Umbilical cord (tissue), 2 donors: ENCODE results near the gene LEO1. TPM values are rescaled to one million over a fixed set of nuclear protein-coding genes. Genes with fewer than 3 reads are reported as not detected.
A peak's percentile ranks its signal among the peaks of the same experiment; 100 is the strongest.

Experiments
- DNase-seq: peaks from one replicate; pipeline ENCODE4 v3.0.0-alpha.2; 2015; ENCODE audit warnings: low spot score
- total RNA-seq: library from RNA; depleted of rRNA; stranded (reverse); fragments of >200 nt; gene quantifications from one replicate; pipeline ENCODE4 v1.2.3, GENCODE V29; 2014; ENCODE audit warnings: low replicate concordance; ENCODE audit not compliant: insufficient read depth

Gene LEO1
- total RNA-seq, 1 donor from 2014 or later = 17.8 TPM

DNA sequence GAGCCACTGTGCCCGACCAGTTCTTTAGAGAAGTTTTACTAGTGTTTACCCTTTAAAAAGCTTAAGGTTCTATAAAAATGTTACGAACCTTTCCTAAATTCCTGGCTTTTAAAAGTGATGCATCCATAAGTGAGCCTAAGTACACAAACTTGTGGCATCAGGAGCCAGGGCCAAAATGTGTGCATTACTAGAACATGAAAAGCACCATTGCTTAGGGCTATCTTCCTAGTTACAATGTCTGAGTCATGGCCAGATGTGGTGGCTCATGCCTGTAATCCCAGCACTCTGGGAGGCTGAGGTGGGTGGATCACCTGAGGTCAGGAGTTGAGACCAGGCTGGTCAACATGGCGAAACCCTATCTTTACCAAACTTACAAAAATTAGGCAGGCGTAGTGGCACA, 39.9 kb downstream of the LEO1 start:
- no peak for DNase-seq

DNA sequence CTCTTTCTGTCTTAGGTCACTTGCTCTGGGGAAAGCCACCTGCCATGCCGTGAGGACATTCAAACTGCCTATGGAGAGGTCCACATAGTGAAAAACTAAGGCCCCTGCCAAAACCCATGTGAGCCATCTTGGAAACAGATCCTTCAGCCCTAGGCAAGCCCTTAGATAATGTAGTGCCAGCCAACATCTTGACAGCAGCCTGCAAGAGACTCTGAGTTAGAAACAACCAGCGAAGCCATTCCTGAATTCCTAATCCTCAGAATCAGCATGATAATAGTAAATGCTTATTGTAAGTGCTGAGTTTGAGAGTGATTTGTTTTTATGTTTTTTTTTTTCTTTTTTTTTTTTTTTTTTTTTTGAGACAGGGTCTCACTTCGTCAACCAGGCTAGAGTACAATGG, 40.6 kb downstream of the LEO1 start:
- DNase-seq = no peak

DNA sequence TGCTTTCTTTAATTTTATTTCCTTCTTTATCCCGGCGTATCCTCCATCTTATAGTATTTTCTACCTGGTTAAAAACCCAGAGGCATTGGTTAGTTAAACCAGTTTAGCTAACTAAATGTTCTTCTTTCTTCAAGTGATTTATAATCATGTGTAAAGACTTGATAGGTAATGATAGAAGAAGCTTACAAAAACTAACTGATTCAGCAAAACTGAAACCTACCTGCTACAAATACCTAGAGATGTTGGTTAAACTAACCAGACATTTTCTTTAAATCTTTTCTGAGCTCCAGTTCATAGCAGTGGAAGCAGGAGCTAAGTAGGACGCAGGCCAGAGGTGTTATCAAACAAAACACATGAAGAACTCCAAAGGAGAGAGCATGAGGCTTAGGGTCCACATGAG, 44.8 kb downstream of the LEO1 start:
- DNase-seq = no peak

- DNase-seq = no peak
These were observed 47.2 kb downstream of the LEO1 start for GRCh38 chr15:51924156-51925068.

DNA sequence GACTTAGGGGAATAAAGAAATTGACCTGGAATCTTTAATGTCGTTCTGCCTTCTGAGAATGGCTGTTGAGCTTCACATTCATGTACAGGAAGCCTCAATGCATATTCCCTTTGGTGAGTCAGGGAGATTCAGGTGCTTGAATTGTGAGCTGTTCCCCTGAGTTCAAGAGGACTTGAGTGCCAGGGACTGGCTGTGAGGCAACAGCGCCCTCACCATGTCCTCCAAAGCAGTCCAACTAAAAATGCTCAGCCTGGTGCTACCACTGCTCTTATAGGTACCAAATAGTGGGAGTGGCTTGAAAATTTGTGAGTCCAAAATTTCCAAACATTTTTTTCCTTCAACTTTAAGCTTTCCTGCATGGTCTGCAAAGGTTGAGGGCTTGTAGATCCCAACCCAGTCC, 54.1 kb downstream of the LEO1 start:
- DNase-seq = no peak

DNA sequence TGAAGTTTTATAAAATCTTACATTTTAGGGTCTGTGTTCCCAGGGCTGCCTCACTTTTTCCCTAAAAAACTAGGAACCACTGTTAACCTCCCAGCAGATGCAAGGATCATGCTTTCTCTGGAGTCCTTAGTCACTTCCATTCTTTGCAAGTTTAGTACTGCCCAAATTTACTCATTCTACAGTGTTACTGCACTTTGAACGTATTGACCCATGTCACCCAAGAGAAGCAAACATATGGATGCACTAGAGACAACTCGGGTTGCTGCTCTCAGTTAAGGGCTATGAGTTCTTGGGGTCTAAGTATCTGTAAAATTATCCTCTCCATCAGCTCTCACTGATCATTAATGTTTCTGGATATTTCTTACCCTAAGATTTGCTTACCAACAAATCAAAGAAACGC, 59.0 kb downstream of the LEO1 start:
- no peak for DNase-seq

DNA sequence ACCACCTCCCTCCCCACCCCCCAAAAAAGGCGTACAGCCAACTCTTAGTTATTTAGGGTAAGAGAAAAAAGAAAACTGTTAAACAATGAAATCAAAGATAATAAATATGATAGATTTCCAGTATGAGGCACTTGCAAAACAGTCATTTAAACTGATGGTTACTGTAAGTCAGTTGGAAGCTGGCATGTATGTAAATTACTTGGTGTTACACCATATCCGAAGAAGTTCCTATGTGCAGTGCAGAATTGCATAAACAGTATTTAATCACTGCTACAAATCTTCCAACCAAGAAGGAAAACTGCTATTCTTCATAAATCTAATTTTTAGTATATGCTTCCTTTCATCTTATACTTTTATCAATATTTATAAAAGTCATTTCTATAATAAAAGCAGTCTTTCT, 62.0 kb downstream of the LEO1 start:
- DNase-seq = no peak

GRCh38 chr15:51908316-51908715, 63.3 kb downstream of the LEO1 start:
- DNase-seq = no peak

DNA sequence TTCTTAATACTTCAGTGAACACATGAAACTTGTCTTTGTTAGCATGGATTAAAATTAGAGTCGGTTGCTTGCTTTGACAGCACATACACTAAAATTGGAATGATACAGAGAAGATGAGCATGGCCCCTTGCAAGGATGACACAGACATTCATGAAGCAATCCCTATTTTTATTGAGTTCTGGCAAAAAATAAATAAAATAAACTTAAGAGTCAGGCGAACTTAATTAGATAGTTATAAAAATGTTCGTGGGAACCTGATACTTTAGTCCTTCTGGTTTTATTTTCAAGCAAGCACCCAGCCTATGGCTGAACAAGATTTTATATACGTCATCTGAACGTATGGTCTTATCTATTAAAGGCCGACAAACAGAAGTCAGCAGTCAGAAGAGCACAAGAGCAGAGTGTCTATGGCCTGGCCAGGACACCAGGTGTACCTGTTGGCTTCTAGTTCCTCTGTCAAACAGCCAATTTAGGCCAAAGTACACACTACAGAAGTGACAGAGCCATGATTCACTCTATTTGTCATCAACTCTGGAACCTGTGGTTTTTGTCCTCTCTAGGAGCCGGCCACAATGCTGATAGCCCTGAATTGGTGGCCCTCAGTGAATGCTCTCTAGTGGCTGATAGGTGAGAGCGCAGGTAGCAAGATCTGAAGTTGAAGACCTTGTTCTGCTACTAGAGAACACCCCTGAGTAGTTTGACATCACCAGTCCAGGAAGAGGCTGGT, 64.3 kb downstream of the LEO1 start:
- no peak for DNase-seq

DNA sequence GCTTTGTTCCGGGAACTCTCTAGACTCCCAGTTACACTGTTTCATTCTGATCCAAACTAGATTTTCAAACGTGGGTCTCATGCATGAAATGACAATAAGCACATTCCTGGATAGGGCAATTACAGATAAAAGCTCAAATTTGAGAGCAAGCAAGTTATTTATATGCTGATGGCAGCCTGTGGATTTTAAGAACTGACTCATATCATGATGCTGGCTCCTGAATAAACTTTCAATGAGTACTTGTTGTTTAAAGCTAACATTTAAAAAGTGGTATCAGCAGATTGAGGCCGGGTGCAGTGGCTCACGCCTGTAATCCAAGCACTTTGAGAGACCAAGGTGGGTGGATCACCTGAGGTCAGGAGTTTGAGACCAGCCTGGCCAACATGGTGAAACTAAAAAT, 66.6 kb downstream of the LEO1 start:
- no peak for DNase-seq

DNA sequence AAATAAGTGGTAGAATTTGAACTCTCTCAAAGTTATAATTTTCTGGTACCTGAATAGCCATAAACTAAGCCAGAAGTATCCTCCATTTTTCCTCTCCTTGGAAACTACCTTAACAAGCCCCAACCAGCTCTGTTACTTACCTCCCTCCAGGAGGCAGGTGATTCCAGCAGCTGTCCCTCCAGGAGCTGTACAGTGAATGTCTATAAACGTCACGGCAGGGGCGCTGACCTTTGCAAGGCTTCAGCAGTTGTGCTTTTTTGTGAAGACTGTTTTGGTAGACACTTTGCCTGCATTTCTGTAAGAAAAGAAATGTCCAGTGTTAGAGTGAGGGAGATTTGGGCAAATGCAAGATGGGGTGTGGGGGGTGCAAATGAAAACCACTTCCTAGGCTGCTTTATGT, 67.2 kb downstream of the LEO1 start:
- DNase-seq = no peak

GRCh38 chr15:51889486-51889885, 82.1 kb downstream of the LEO1 start:
- no peak for DNase-seq

- peak; percentile 18 for DNase-seq
These were observed 82.9 kb downstream of the LEO1 start for GRCh38 chr15:51888593-51889195.

Other genes starting within 250 kb of the LEO1 start
- 8.4 TPM for gene LYSMD2, start 234.1 kb downstream of the LEO1 start, total RNA-seq
- 13.7 TPM for gene TMOD2, start 220.2 kb downstream of the LEO1 start, total RNA-seq
- 53.9 TPM for gene TMOD3, start 142.1 kb downstream of the LEO1 start, total RNA-seq
- 46.7 TPM for gene MAPK6, start 47.4 kb upstream of the LEO1 start, total RNA-seq
- gene BCL2L10, start 141.0 kb upstream of the LEO1 start, total RNA-seq = not detected
- gene GNB5, start 219.6 kb upstream of the LEO1 start, total RNA-seq = 20.9 TPM